HG03342 (cell line): ENCODE measurements around the gene RBM5.

Experiments used
- ATAC-seq: cut with Tn5 transposase; IDR thresholded peaks from one replicate; pipeline ENCODE4 v1.9.1; 2021; ENCODE audit warnings: mild to moderate bottlenecking, moderate library complexity; ENCODE audit not compliant: unreplicated experiment

RBM5 gene

GRCh38 chr3:50121072-50122032, 32.6 kb downstream of the RBM5 start:
- peak; percentile 70 for ATAC-seq

- no peak for ATAC-seq
These were observed 33.4 kb downstream of the RBM5 start for GRCh38 chr3:50122071-50122470.

GRCh38 chr3:50122661-50123391, 34.1 kb downstream of the RBM5 start:
- ATAC-seq: no peak

GRCh38 chr3:50123394-50124051, 34.8 kb downstream of the RBM5 start:
- no peak for ATAC-seq

- ATAC-seq: no peak
These were observed 35.5 kb downstream of the RBM5 start for GRCh38 chr3:50124052-50124799.

GRCh38 chr3:50124800-50125178, 36.1 kb downstream of the RBM5 start:
- ATAC-seq: no peak

GRCh38 chr3:50125541-50126286, 37.0 kb downstream of the RBM5 start:
- ATAC-seq: no peak

- ATAC-seq: no peak
These were observed 37.8 kb downstream of the RBM5 start for GRCh38 chr3:50126287-50127211.

GRCh38 chr3:50127251-50127691, 38.6 kb downstream of the RBM5 start:
- no peak for ATAC-seq

- ATAC-seq: no peak
These were observed 39.3 kb downstream of the RBM5 start for GRCh38 chr3:50128001-50128400.

- no peak for ATAC-seq
These were observed 41.7 kb downstream of the RBM5 start for GRCh38 chr3:50130436-50130835.

- no peak for ATAC-seq
These were observed 43.9 kb downstream of the RBM5 start for GRCh38 chr3:50132421-50133282.

- ATAC-seq: no peak
These were observed 44.5 kb downstream of the RBM5 start for GRCh38 chr3:50133283-50133615.

GRCh38 chr3:50134367-50134766, 45.6 kb downstream of the RBM5 start:
- ATAC-seq: no peak

- ATAC-seq: no peak
These were observed 47.2 kb downstream of the RBM5 start for GRCh38 chr3:50135964-50136363.

GRCh38 chr3:50136714-50137405, 48.1 kb downstream of the RBM5 start:
- ATAC-seq: no peak

GRCh38 chr3:50137531-50137930, 48.8 kb downstream of the RBM5 start:
- no peak for ATAC-seq
